Stimulated activated CD4-positive, alpha-beta T cell treated with anti-CD3 and anti-CD28 coated beads, Interleukin-2, amount 100 ng/mL, for 24 hours (primary cell): Measurements from ENCODE around the gene THOC7.

Experiments used
- DNase-seq, 2 donors: peaks; one replicate each; pipeline ENCODE4 v3.0.0-alpha.2; 2020

The THOC7 gene

GRCh38 chr3:63877737-63878393 lies 14.3 kb upstream of the THOC7 start:
- DNase-seq = no peak

- DNase-seq = no peak
These were observed 12.7 kb upstream of the THOC7 start for GRCh38 chr3:63876260-63876659.

- DNase-seq = no peak
These were observed 11.9 kb upstream of the THOC7 start for GRCh38 chr3:63875510-63875909.

GRCh38 chr3:63874769-63875168 lies 11.2 kb upstream of the THOC7 start:
- DNase-seq = no peak

GRCh38 chr3:63872135-63872924 lies 8.7 kb upstream of the THOC7 start:
- DNase-seq = no peak

GRCh38 chr3:63870615-63871005 lies 7.0 kb upstream of the THOC7 start:
- DNase-seq = no peak

GRCh38 chr3:63869940-63870614 lies 6.5 kb upstream of the THOC7 start:
- DNase-seq = no peak

- no peak for DNase-seq
These were observed 3.6 kb upstream of the THOC7 start for GRCh38 chr3:63867225-63867624.

- no peak for DNase-seq
These were observed 1.3 kb upstream of the THOC7 start for GRCh38 chr3:63864965-63865327.

- DNase-seq = peak; percentile 50 to 59
These were observed 681 bp upstream of the THOC7 start for GRCh38 chr3:63864008-63864964.

- no peak for DNase-seq
These were observed 828 bp downstream of the THOC7 start for GRCh38 chr3:63862804-63863149.

GRCh38 chr3:63861306-63861705 lies 2.3 kb downstream of the THOC7 start:
- no peak for DNase-seq

GRCh38 chr3:63860776-63861175 lies 2.8 kb downstream of the THOC7 start:
- DNase-seq = no peak

- no peak for DNase-seq
These were observed 6.3 kb downstream of the THOC7 start for GRCh38 chr3:63857311-63857710.

- no peak for DNase-seq
These were observed 8.2 kb downstream of the THOC7 start for GRCh38 chr3:63855333-63855940.

GRCh38 chr3:63853106-63853505 lies 10.5 kb downstream of the THOC7 start:
- DNase-seq = no peak

GRCh38 chr3:63851287-63851686 lies 12.3 kb downstream of the THOC7 start:
- DNase-seq = no peak

- DNase-seq = no peak
These were observed 14.4 kb downstream of the THOC7 start for GRCh38 chr3:63849175-63849574.

- no peak for DNase-seq
These were observed 15.7 kb downstream of the THOC7 start for GRCh38 chr3:63847718-63848450.

GRCh38 chr3:63845215-63845614 lies 18.4 kb downstream of the THOC7 start:
- DNase-seq = no peak

GRCh38 chr3:63842127-63842526 lies 21.5 kb downstream of the THOC7 start:
- no peak for DNase-seq

GRCh38 chr3:63841704-63842103 lies 21.9 kb downstream of the THOC7 start:
- no peak for DNase-seq
